Gastrocnemius medialis (tissue), 4 donors: ENCODE measurements around the gene NTN1. TPM values are rescaled to one million over a fixed set of nuclear protein-coding genes. Genes with fewer than 3 reads are reported as not detected.

Experiments used
- ATAC-seq, 2 donors: fragments of 150-250 bp; one replicate each; pipeline ENCODE4 v1.9.1; 2016
- DNase-seq, 2 donors: peaks; one replicate each; pipeline ENCODE4 v3.0.0-alpha.2; 2019
- H3K27ac ChIP-seq, 4 donors: fragments of 200-600 bp; sonication (generic); 1 replicate in 1 of 4; 2 replicates in 3 of 4; pipeline ENCODE4 v1.5.1; 2016 to 2018; ENCODE audit warnings: mild to moderate bottlenecking in 2 of 4, moderate library complexity in 1 of 4
- H3K27me3 ChIP-seq, 3 donors: fragments of 200-600 bp; sonication (generic) in 2 of 3; 1 replicate in 1 of 3; 2 replicates in 2 of 3; pipeline versions ENCODE4 v1.5.1 to v1.6.0; 2016 to 2019; ENCODE audit warnings: mild to moderate bottlenecking in 1 of 3, moderate library complexity in 1 of 3
- H3K36me3 ChIP-seq, 2 donors: fragments of 200-600 bp; sonication (generic) in 1 of 2; one replicate each; pipeline ENCODE4 v1.5.1; 2017 to 2018
- H3K4me1 ChIP-seq, 2 donors: fragments of 200-600 bp; sonication (generic) in 1 of 2; one replicate each; pipeline ENCODE4 v1.5.1; 2016 to 2017; ENCODE audit warnings: mild to moderate bottlenecking in 2 of 2
- H3K4me3 ChIP-seq, 4 donors: fragments of 200-600 bp; sonication (generic) in 3 of 4; 1 replicate in 1 of 4; 2 replicates in 3 of 4; pipeline ENCODE4 v1.5.1; 2016 to 2019; ENCODE audit warnings: mild to moderate bottlenecking in 2 of 4
- H3K9me3 ChIP-seq, 3 donors: fragments of 200-600 bp; sonication (generic) in 2 of 3; 1 replicate in 1 of 3; 2 replicates in 2 of 3; pipeline ENCODE4 v1.5.1; 2016 to 2019
- CTCF ChIP-seq, 5 experiments: fragments of 450-650 bp in 3 of 5; fragments of 200-600 bp in 2 of 5; sonication (generic) in 2 of 5; IDR thresholded peaks in 4 of 5; conservative IDR thresholded peaks in 1 of 5; 1 replicate in 4 of 5; 2 replicates in 1 of 5; pipeline ENCODE4 v1.5.1; 2016 to 2019; ENCODE audit warnings: antibody characterized with exemption in 5 of 5, mild to moderate bottlenecking in 3 of 5, moderate library complexity in 3 of 5
- POLR2A ChIP-seq, 2 donors: fragments of 450-650 bp; IDR thresholded peaks; one replicate each; pipeline ENCODE4 v1.6.1; 2017; ENCODE audit warnings: antibody characterized with exemption in 2 of 2, mild to moderate bottlenecking in 2 of 2, moderate library complexity in 2 of 2
- in situ Hi-C, 4 donors: fragments of 200-750 bp; cut with MboI; loops; one replicate each; pipeline versions ENCODE4 v1.15.0 to v1.8.0; 2017; ENCODE audit warnings: low sequenced_read_pairs in 4 of 4
- intact Hi-C: fragments of 100-400 bp; cut with DNase I; formaldehyde crosslinking; loops from one replicate; pipeline ENCODE4 v1.15.1; 2023; ENCODE audit warnings: low total_unique reads
- total RNA-seq, 4 donors: library from RNA; depleted of rRNA; stranded (reverse); fragments of >200 nt; gene quantifications; one replicate each; pipeline versions ENCODE4 v1.1.0 to v1.2.3, GENCODE V29; 2016

The NTN1 gene
- total RNA-seq, 4 donors from 2014 or later, result 0.76 to 4.1 (median 1.2) TPM

- H3K4me1 ChIP-seq, result no peaks in the 10 kb centered on the region
- DNase-seq, result no peak
- H3K27me3 ChIP-seq, result no peaks in the 10 kb centered on the region
- H3K9me3 ChIP-seq, result no peaks in the 10 kb centered on the region
- intact Hi-C loops (no loop called here), in situ Hi-C loops (no loop called here)
- H3K27ac ChIP-seq, result no peak overlapping the region
- H3K36me3 ChIP-seq, result no peaks in the 10 kb centered on the region
- no peak for TF ChIP-seq CTCF (IDR thresholded peaks at IDR 0.05 in 4 of 5, conservative IDR thresholded peaks at IDR 0.05 in 1 of 5)
- H3K4me3 ChIP-seq, result no peak overlapping the region
- no peak for ATAC-seq
Measured at GRCh38 chr17:9206410-9206703, 185.0 kb downstream of the NTN1 start.

GRCh38 chr17:9206741-9207332 is 185.5 kb downstream of the NTN1 start:
- peak in 1 of 2 donors; percentile 16 for ATAC-seq
- Histone ChIP-seq H3K27ac (peak overlapping the region in 1 of 4 donors; percentile 14), H3K9me3 (no peaks in the 10 kb centered on the region), H3K36me3 (no peaks in the 10 kb centered on the region), H3K27me3 (no peaks in the 10 kb centered on the region), H3K4me3 (no peak overlapping the region), H3K4me1 (no peaks in the 10 kb centered on the region)
- TF ChIP-seq CTCF (IDR thresholded peaks at IDR 0.05 in 4 of 5, conservative IDR thresholded peaks at IDR 0.05 in 1 of 5), result no peak
- in situ Hi-C loops, result no loop called here
- intact Hi-C loops, result no loop called here
- DNase-seq, result no peak

- no peaks in the 10 kb centered on the region for H3K9me3 ChIP-seq
- DNase-seq (no peak), ATAC-seq (no peak)
- intact Hi-C loops (no loop called here), in situ Hi-C loops (no loop called here)
- no peak for TF ChIP-seq POLR2A (IDR thresholded peaks at IDR 0.05)
- no peak for TF ChIP-seq CTCF (IDR thresholded peaks at IDR 0.05 in 4 of 5, conservative IDR thresholded peaks at IDR 0.05 in 1 of 5)
- no peak overlapping the region for H3K27ac ChIP-seq
- no peak overlapping the region for H3K4me3 ChIP-seq
- no peaks in the 10 kb centered on the region for H3K27me3 ChIP-seq
- no peaks in the 10 kb centered on the region for H3K36me3 ChIP-seq
- no peaks in the 10 kb centered on the region for H3K4me1 ChIP-seq
Measured at GRCh38 chr17:9208381-9209105, 187.2 kb downstream of the NTN1 start.

- Histone ChIP-seq H3K9me3 (no peaks in the 10 kb centered on the region), H3K36me3 (no peaks in the 10 kb centered on the region), H3K4me3 (no peak overlapping the region), H3K27ac (no peak overlapping the region), H3K4me1 (no peaks in the 10 kb centered on the region), H3K27me3 (no peaks in the 10 kb centered on the region)
- ATAC-seq (no peak), DNase-seq (no peak)
- no peak for TF ChIP-seq CTCF (IDR thresholded peaks at IDR 0.05 in 4 of 5, conservative IDR thresholded peaks at IDR 0.05 in 1 of 5)
- no peak for TF ChIP-seq POLR2A (IDR thresholded peaks at IDR 0.05)
- intact Hi-C loops (no loop called here), in situ Hi-C loops (no loop called here)
Measured at GRCh38 chr17:9209347-9209746, 188.0 kb downstream of the NTN1 start.
